Chondrocyte (in vitro differentiated cells): ENCODE results near the gene ATG5. TPM values are rescaled to one million over a fixed set of nuclear protein-coding genes. Genes with fewer than 3 reads are reported as not detected.
"Not testable (repeated sequence)": the region's sequence is repeated elsewhere in the genome, so short reads cannot be mapped to it uniquely, and the experiment has no call there.

Experiments
- DNase-seq: peaks from one replicate; pipeline ENCODE4 v3.0.0; 2021; ENCODE audit warnings: mixed read lengths, low spot score
- H3K27ac Mint-ChIP-seq: one replicate; pipeline ENCODE4 v1.8.0; 2021; ENCODE audit warnings: mild to moderate bottlenecking, moderate library complexity, mixed read lengths; ENCODE audit not compliant: unreplicated experiment
- H3K27me3 Mint-ChIP-seq: 2 replicates; pipeline ENCODE4 v1.8.0; 2021; ENCODE audit warnings: low read depth, mixed read lengths
- H3K36me3 Mint-ChIP-seq: 2 replicates; pipeline ENCODE4 v1.8.0; 2021; ENCODE audit warnings: low read depth, mixed read lengths
- H3K4me1 Mint-ChIP-seq: 2 replicates; pipeline ENCODE4 v1.8.0; 2021; ENCODE audit warnings: low read depth, mild to moderate bottlenecking, mixed read lengths
- H3K4me3 Mint-ChIP-seq: one replicate; pipeline ENCODE4 v1.8.0; 2021; ENCODE audit warnings: mild to moderate bottlenecking, moderate library complexity, mixed read lengths; ENCODE audit not compliant: unreplicated experiment
- H3K9me3 Mint-ChIP-seq: 2 replicates; pipeline ENCODE4 v1.8.0; 2021; ENCODE audit warnings: low read depth, mixed read lengths
- total RNA-seq: library from RNA; stranded (reverse); gene quantifications from 3 replicates; pipeline ENCODE4 v1.2.1, GENCODE V29; 2021
- TF ChIP-seq, protein P1 (sequence below): fragments of 200-600 bp; sonication (generic); IDR thresholded peaks from 2 replicates; pipeline ENCODE4 v1.5.0; 2021; ENCODE audit warnings: antibody characterized with exemption, mild to moderate bottlenecking, moderate library complexity

The ATG5 gene
- total RNA-seq, 1 donor from 2014 or later: 23.7 TPM

GRCh38 chr6:106253172-106253571, 72.4 kb downstream of the ATG5 start:
- Mint-ChIP-seq H3K27ac (peak overlapping the region; percentile 80), H3K9me3 (no peaks in the 10 kb centered on the region), H3K36me3 (no peaks in the 10 kb centered on the region), H3K4me1 (peaks cover 42% of the 10 kb centered on the region), H3K4me3 (peak overlapping the region; percentile 11), H3K27me3 (no peaks in the 10 kb centered on the region)
- TF ChIP-seq, protein P1, sequence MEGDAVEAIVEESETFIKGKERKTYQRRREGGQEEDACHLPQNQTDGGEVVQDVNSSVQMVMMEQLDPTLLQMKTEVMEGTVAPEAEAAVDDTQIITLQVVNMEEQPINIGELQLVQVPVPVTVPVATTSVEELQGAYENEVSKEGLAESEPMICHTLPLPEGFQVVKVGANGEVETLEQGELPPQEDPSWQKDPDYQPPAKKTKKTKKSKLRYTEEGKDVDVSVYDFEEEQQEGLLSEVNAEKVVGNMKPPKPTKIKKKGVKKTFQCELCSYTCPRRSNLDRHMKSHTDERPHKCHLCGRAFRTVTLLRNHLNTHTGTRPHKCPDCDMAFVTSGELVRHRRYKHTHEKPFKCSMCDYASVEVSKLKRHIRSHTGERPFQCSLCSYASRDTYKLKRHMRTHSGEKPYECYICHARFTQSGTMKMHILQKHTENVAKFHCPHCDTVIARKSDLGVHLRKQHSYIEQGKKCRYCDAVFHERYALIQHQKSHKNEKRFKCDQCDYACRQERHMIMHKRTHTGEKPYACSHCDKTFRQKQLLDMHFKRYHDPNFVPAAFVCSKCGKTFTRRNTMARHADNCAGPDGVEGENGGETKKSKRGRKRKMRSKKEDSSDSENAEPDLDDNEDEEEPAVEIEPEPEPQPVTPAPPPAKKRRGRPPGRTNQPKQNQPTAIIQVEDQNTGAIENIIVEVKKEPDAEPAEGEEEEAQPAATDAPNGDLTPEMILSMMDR: no peak
- DNase-seq: no peak

- no peaks in the 10 kb centered on the region for H3K27me3 Mint-ChIP-seq
- no peak for DNase-seq
- H3K9me3 Mint-ChIP-seq: no peaks in the 10 kb centered on the region
- H3K27ac Mint-ChIP-seq: peak overlapping the region; percentile 80
- peaks cover 44% of the 10 kb centered on the region for H3K4me1 Mint-ChIP-seq
- TF ChIP-seq, protein P1: no peak
- no peak overlapping the region for H3K4me3 Mint-ChIP-seq
- no peaks in the 10 kb centered on the region for H3K36me3 Mint-ChIP-seq
Measured at GRCh38 chr6:106252687-106253086, 72.9 kb downstream of the ATG5 start.

DNA sequence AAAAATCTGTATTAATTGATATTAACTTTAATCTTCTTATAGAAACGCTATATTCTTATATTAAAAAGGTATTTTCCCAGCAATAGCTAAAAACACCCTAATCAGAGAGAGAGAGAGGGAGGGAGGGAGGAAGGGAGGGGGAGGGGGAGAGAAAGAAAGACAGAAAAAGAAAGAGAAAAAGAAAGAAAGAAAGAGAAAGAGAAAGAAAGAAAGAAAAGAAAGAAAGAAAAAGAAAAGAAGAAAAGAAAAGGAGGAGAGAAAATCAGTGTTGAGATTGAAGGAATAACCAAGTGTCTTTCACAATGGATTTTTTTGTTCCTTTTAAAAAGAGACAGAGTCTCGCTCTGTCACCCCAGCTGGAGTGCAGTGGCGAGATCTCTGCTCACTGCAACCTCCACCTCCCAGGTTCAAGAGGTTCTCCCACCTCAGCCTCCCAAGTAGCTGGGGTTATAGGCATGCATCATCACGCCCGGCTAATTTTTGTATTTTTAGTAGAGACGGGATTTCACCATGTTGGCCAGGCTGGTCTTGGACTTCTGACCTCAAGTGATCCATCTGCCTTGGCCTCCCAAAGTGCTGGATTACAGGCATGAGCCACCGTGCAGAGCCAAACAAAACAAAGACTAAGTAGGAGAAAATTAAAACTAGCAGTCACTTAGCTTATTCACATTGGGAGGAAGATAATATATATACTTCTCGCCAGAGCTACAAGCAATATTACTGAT, 73.9 kb downstream of the ATG5 start:
- not testable (repeated sequence) for H3K36me3 Mint-ChIP-seq, H3K9me3 Mint-ChIP-seq, H3K27me3 Mint-ChIP-seq, DNase-seq
- H3K4me3 Mint-ChIP-seq: peak overlapping the region; percentile 31
- H3K4me1 Mint-ChIP-seq: peaks cover 48% of the 10 kb centered on the region
- H3K27ac Mint-ChIP-seq: peak overlapping the region; percentile 83

GRCh38 chr6:106250953-106251352, 74.6 kb downstream of the ATG5 start:
- Mint-ChIP-seq H3K27me3 (no peaks in the 10 kb centered on the region), H3K4me3 (no peak overlapping the region), H3K36me3 (no peaks in the 10 kb centered on the region), H3K9me3 (no peaks in the 10 kb centered on the region), H3K4me1 (peaks cover 54% of the 10 kb centered on the region), H3K27ac (no peak overlapping the region)
- no peak for DNase-seq
- TF ChIP-seq, protein P1: no peak

DNA sequence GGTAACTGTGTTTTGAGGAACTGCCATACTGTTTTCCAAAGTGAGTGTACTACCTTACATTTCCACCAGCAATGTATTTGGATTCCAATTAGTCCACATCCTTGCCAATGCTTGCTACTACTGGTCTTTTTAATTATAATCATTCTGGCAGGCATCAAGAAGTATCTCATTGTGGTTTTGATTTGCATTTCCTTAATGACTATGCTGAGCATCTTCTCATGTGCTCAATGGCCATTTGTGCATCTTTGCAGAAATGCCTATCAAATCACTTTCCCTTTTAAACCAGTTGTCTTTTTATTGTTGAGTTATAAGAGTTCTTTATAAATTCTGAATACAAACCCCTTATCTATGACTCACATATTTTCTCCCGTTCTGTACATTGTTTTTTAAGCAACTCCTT, 75.9 kb downstream of the ATG5 start:
- no peaks in the 10 kb centered on the region for H3K27me3 Mint-ChIP-seq
- no peak overlapping the region for H3K4me3 Mint-ChIP-seq
- no peaks in the 10 kb centered on the region for H3K36me3 Mint-ChIP-seq

More for the DNA sequence above, 75.9 kb downstream of the ATG5 start:
- DNase-seq: no peak
- H3K4me1 Mint-ChIP-seq: peaks cover 50% of the 10 kb centered on the region
- H3K9me3 Mint-ChIP-seq: no peaks in the 10 kb centered on the region
- TF ChIP-seq, protein P1: no peak
- H3K27ac Mint-ChIP-seq: no peak overlapping the region
